CD4-positive, alpha-beta T cell (primary cell): ENCODE measurements around the gene NXPH1. TPM values are rescaled to one million over a fixed set of nuclear protein-coding genes. Genes with fewer than 3 reads are reported as not detected.

Experiments
- ATAC-seq: fragments of 200-7000 bp; cut with Tn5 transposase; one replicate; pipeline ENCODE4 v1.10.0; 2022; ENCODE audit warnings: mild to moderate bottlenecking; ENCODE audit not compliant: poor library complexity
- CTCF ChIA-PET: fragments of 350-600 bp; sonication (Branson Sonifier 250); formaldehyde crosslinking; loops from one replicate; lab custom pipeline; 2021; ENCODE audit warnings: antibody characterized with exemption, inconsistent platforms; lab: Charles Lee
- POLR2A ChIA-PET: fragments of 350-600 bp; sonication (Branson Sonifier 250); formaldehyde crosslinking; loops from one replicate; lab custom pipeline; 2021; ENCODE audit warnings: antibody characterized with exemption, inconsistent platforms; lab: Charles Lee
- DNase-seq, 14 experiments: peaks; one replicate each; pipeline ENCODE4 v3.0.0-alpha.2; 2013 to 2020; ENCODE audit warnings: mixed read lengths in 2 of 14
- H3K27ac ChIP-seq, 2 donors: one replicate each; pipeline versions ENCODE4 v1.5.1 to v1.7.0; 2013; ENCODE audit warnings: low read length in 2 of 2, low read depth in 1 of 2, mild to moderate bottlenecking in 1 of 2
- H3K27me3 ChIP-seq, 2 experiments: 1 replicate in 1 of 2; 2 replicates in 1 of 2; pipeline versions ENCODE4 v1.6.1 to v1.7.0; 2013; ENCODE audit warnings: low read length in 2 of 2, control low read depth in 1 of 2, mild to moderate bottlenecking in 1 of 2, moderate library complexity in 1 of 2; ENCODE audit not compliant: insufficient read depth in 2 of 2, control insufficient read depth in 1 of 2
- H3K36me3 ChIP-seq: one replicate; pipeline ENCODE4 v1.6.1; 2013; ENCODE audit warnings: low read length, control low read depth; ENCODE audit not compliant: insufficient read depth
- H3K4me1 ChIP-seq: one replicate; pipeline ENCODE4 v1.6.1; 2013; ENCODE audit warnings: low read length, control low read depth; ENCODE audit not compliant: insufficient read depth
- H3K4me3 ChIP-seq: one replicate; pipeline ENCODE4 v1.5.1; 2013; ENCODE audit warnings: mild to moderate bottlenecking, low read length, moderate library complexity
- H3K9me3 ChIP-seq, 2 experiments: 1 replicate in 1 of 2; 2 replicates in 1 of 2; pipeline versions ENCODE4 v1.6.1 to v1.7.0; 2013; ENCODE audit warnings: low read length in 2 of 2, mild to moderate bottlenecking in 2 of 2, control low read depth in 1 of 2, moderate library complexity in 1 of 2; ENCODE audit not compliant: control insufficient read depth in 1 of 2, insufficient read depth in 1 of 2
- H3K27ac Mint-ChIP-seq: one replicate; pipeline ENCODE4 v1.8.0; 2020; ENCODE audit warnings: mixed read lengths
- H3K27me3 Mint-ChIP-seq: one replicate; pipeline ENCODE4 v1.8.0; 2021; ENCODE audit warnings: mixed read lengths
- H3K36me3 Mint-ChIP-seq: one replicate; pipeline ENCODE4 v1.8.0; 2021; ENCODE audit warnings: low read depth, mixed read lengths
- H3K4me1 Mint-ChIP-seq: one replicate; pipeline ENCODE4 v1.8.0; 2021; ENCODE audit warnings: low read depth, mixed read lengths
- H3K4me3 Mint-ChIP-seq: one replicate; pipeline ENCODE4 v1.8.0; 2020; ENCODE audit warnings: mild to moderate bottlenecking, mixed read lengths
- H3K9me3 Mint-ChIP-seq: one replicate; pipeline ENCODE4 v1.8.0; 2020; ENCODE audit warnings: mixed read lengths
- CTCF ChIP-seq: fragments of 200-600 bp; IDR thresholded peaks from one replicate; pipeline ENCODE4 v1.8.0; 2022; ENCODE audit warnings: antibody characterized with exemption, mild to moderate bottlenecking
- intact Hi-C, 2 experiments: fragments of 100-400 bp; cut with DNase I in 1 of 2; cut with micrococcal nuclease in 1 of 2; formaldehyde crosslinking; loops; one replicate each; pipeline versions ENCODE4 v1.15.1 to v1.9.0; 2023 to 2025; cut with DNase I, micrococcal nuclease
- total RNA-seq, 174 experiments: library from RNA in 2 of 174; stranded (reverse) in 2 of 174; gene quantifications; one replicate each; pipeline ENCODE4 v1.2.3 and lab custom pipeline; 2021 to 2026

Gene NXPH1
- total RNA-seq, 2 experiments from 2014 or later = not detected

- ATAC-seq = no peak
- POLR2A ChIA-PET = no interaction called here
- CTCF ChIA-PET = no interaction called here
- no peak overlapping the region for H3K4me3 Mint-ChIP-seq
- H3K27ac Mint-ChIP-seq = no peak overlapping the region
- no peaks in the 10 kb centered on the region for H3K9me3 ChIP-seq
- H3K9me3 Mint-ChIP-seq = peaks cover 6% of the 10 kb centered on the region
- no peaks in the 10 kb centered on the region for H3K4me1 Mint-ChIP-seq
- no peaks in the 10 kb centered on the region for H3K4me1 ChIP-seq
- H3K27me3 ChIP-seq = no peaks in the 10 kb centered on the region
- DNase-seq = no peak
- intact Hi-C loops = no loop called here
- H3K27ac ChIP-seq = no peak overlapping the region
- H3K4me3 ChIP-seq = no peak overlapping the region
- no peaks in the 10 kb centered on the region for H3K36me3 Mint-ChIP-seq
- no peak for TF ChIP-seq CTCF
- no peaks in the 10 kb centered on the region for H3K36me3 ChIP-seq
- H3K27me3 Mint-ChIP-seq = no peaks in the 10 kb centered on the region
Measured at GRCh38 chr7:8605221-8605620, 171.8 kb downstream of the NXPH1 start.

- H3K36me3 ChIP-seq = no peaks in the 10 kb centered on the region
- H3K4me3 ChIP-seq = no peak overlapping the region
- ATAC-seq (no peak), DNase-seq (no peak)
- no peak overlapping the region for H3K27ac ChIP-seq
- peaks cover 2% of the 10 kb centered on the region for H3K9me3 Mint-ChIP-seq
- no peaks in the 10 kb centered on the region for H3K4me1 ChIP-seq
- H3K27ac Mint-ChIP-seq = no peak overlapping the region
- intact Hi-C loops = no loop called here
- CTCF ChIA-PET = no interaction called here
- H3K4me3 Mint-ChIP-seq = no peak overlapping the region
- H3K36me3 Mint-ChIP-seq = no peaks in the 10 kb centered on the region
- H3K9me3 ChIP-seq = no peaks in the 10 kb centered on the region
- no peaks in the 10 kb centered on the region for H3K4me1 Mint-ChIP-seq
- POLR2A ChIA-PET = no interaction called here
- no peak for TF ChIP-seq CTCF
- no peaks in the 10 kb centered on the region for H3K27me3 Mint-ChIP-seq
- H3K27me3 ChIP-seq = no peaks in the 10 kb centered on the region
Measured at GRCh38 chr7:8612584-8612983, 179.2 kb downstream of the NXPH1 start.

DNA sequence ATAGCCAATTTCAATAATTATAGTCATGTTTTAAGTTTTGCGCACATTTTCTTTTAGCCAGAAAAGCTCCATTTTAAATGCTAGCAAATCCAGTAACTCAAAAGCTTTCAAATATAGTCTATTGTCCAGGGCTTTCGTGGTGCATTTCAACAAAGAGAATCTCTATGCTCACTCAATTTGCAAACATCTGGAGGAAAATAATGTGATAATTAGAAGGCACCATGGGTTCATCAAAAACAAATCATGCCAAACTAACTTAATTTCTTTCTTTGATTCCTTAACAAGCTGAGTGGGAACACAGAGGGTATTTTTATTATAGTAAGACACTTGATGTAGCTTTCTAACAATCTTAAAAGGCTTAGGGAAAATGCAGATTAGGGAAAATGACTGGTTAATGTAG is 179.8 kb downstream of the NXPH1 start:
- Mint-ChIP-seq H3K27me3 (no peaks in the 10 kb centered on the region), H3K36me3 (no peaks in the 10 kb centered on the region), H3K27ac (no peak overlapping the region), H3K4me1 (no peaks in the 10 kb centered on the region), H3K9me3 (no peaks in the 10 kb centered on the region), H3K4me3 (no peak overlapping the region)
- intact Hi-C loops = no loop called here
- Histone ChIP-seq H3K4me3 (no peak overlapping the region), H3K27me3 (no peaks in the 10 kb centered on the region), H3K4me1 (no peaks in the 10 kb centered on the region), H3K36me3 (no peaks in the 10 kb centered on the region), H3K9me3 (no peaks in the 10 kb centered on the region), H3K27ac (no peak overlapping the region)
- DNase-seq = no peak
- CTCF ChIA-PET = no interaction called here
- POLR2A ChIA-PET = no interaction called here
- no peak for ATAC-seq
- TF ChIP-seq CTCF = no peak
